HepG2 (cell line): ENCODE results near the gene CEP164. TPM values are rescaled to one million over a fixed set of nuclear protein-coding genes. Genes with fewer than 3 reads are reported as not detected.

ENCODE experiments used
- ASH2L ChIP-seq: fragments of 300-600, 200-600 bp; sonication (generic); IDR thresholded peaks from 2 replicates; pipeline ENCODE4 v1.7.0; 2017; ENCODE audit warnings: low read depth, mild to moderate bottlenecking, moderate library complexity, mixed read lengths, low read length; ENCODE audit not compliant: insufficient read length
- ZNF263 ChIP-seq: sonication (generic); formaldehyde crosslinking; IDR thresholded peaks from 2 replicates; pipeline ENCODE4 v1.4.0; 2020; ENCODE audit warnings: missing genetic modification reagents
- ZNF879 ChIP-seq: sonication (generic); formaldehyde crosslinking; IDR thresholded peaks from 2 replicates; pipeline ENCODE4 v1.8.1; 2023; ENCODE audit warnings: missing genetic modification reagents
- polyA plus RNA-seq, 8 experiments: library from polyadenylated mRNA; depleted of rRNA in 3 of 8; stranded (reverse) in 7 of 8; unstranded in 1 of 8; fragments of >200 nt; fragmentation: Illumina TruSeq in 4 of 8; extraction: Trizol in 4 of 8; gene quantifications; 2 replicates each; pipeline versions ENCODE4 v1.2.1 to v1.2.3, GENCODE V29; 2011 to 2016; ENCODE audit warnings: low read depth in 4 of 8, missing spikeins in 1 of 8, mixed read lengths in 1 of 8; ENCODE audit not compliant: insufficient read depth in 1 of 8
- total RNA-seq, 5 experiments: library from RNA; depleted of rRNA; stranded (reverse); fragments of >200 nt; fragmentation: Illumina TruSeq; extraction: Trizol; gene quantifications; 2 replicates each; pipeline ENCODE4 v1.2.3, GENCODE V29; 2016; ENCODE audit warnings: low read depth in 1 of 5
- TF ChIP-seq, protein P1 (sequence below): sonication (generic); formaldehyde crosslinking; IDR thresholded peaks from 2 replicates; pipeline ENCODE4 v1.4.0; 2020; ENCODE audit warnings: mild to moderate bottlenecking, missing genetic modification reagents
- TF ChIP-seq, protein P2 (sequence below): sonication (generic); formaldehyde crosslinking; IDR thresholded peaks from 2 replicates; pipeline ENCODE4 v1.4.0; 2020; ENCODE audit warnings: missing genetic modification reagents
- TF ChIP-seq, protein P3 (sequence below): sonication (generic); formaldehyde crosslinking; IDR thresholded peaks from 2 replicates; pipeline ENCODE4 v1.4.0; 2020; ENCODE audit warnings: missing genetic modification reagents, borderline replicate concordance
- TF ChIP-seq, protein P4 (sequence below): sonication (generic); formaldehyde crosslinking; IDR thresholded peaks from 2 replicates; pipeline ENCODE4 v1.8.1; 2023; ENCODE audit warnings: mild to moderate bottlenecking, missing genetic modification reagents

Gene CEP164
- total and polyA plus RNA-seq, 2 of the 13 experiments (the other 11 are each of a cell fraction or from before 2014, with no cell fraction given), result 11.4 to 15.2 TPM

DNA sequence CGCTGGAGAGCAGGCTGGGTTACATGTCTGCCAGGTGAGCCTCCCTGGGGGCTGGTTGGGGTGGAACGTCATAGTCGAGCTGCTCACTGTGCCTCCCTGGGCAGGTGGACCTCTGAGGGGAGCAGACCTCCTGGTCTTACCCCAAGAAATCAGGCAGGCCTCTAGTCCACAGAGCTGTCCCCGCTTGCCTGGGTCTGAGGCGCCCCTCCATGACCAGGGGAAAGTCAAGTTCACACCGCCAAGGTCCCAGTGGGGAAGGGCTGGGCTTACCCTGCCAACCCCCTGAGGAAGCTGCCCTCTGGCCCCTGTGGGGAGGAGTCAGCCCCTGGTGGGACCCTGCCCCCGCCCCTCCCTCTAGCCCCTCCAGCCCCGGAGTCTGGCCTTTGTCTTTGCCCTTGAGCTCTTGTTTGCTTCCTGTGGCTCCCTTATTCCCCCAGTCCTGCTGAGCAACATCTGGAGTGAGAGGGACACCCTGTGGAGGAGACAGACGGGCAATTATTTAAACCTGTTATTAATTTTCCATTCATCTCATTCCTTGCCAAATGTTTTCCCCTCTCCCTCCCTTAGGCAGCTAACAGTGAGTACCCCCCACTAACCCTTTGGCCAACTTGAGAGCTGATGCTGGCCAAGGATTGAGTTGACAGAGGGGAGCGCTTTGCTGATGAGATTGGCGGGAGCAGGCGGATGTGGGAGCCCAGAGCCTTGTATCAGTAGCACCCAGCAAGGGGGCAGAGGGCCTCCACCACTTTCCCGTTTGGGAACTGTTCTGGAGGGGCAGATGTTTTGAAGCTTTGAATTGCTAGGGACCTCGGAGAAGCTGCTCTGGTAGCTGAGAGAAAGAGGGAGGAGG lies 83.4 kb downstream of the CEP164 start (continued):
- TF ChIP-seq, protein P1, sequence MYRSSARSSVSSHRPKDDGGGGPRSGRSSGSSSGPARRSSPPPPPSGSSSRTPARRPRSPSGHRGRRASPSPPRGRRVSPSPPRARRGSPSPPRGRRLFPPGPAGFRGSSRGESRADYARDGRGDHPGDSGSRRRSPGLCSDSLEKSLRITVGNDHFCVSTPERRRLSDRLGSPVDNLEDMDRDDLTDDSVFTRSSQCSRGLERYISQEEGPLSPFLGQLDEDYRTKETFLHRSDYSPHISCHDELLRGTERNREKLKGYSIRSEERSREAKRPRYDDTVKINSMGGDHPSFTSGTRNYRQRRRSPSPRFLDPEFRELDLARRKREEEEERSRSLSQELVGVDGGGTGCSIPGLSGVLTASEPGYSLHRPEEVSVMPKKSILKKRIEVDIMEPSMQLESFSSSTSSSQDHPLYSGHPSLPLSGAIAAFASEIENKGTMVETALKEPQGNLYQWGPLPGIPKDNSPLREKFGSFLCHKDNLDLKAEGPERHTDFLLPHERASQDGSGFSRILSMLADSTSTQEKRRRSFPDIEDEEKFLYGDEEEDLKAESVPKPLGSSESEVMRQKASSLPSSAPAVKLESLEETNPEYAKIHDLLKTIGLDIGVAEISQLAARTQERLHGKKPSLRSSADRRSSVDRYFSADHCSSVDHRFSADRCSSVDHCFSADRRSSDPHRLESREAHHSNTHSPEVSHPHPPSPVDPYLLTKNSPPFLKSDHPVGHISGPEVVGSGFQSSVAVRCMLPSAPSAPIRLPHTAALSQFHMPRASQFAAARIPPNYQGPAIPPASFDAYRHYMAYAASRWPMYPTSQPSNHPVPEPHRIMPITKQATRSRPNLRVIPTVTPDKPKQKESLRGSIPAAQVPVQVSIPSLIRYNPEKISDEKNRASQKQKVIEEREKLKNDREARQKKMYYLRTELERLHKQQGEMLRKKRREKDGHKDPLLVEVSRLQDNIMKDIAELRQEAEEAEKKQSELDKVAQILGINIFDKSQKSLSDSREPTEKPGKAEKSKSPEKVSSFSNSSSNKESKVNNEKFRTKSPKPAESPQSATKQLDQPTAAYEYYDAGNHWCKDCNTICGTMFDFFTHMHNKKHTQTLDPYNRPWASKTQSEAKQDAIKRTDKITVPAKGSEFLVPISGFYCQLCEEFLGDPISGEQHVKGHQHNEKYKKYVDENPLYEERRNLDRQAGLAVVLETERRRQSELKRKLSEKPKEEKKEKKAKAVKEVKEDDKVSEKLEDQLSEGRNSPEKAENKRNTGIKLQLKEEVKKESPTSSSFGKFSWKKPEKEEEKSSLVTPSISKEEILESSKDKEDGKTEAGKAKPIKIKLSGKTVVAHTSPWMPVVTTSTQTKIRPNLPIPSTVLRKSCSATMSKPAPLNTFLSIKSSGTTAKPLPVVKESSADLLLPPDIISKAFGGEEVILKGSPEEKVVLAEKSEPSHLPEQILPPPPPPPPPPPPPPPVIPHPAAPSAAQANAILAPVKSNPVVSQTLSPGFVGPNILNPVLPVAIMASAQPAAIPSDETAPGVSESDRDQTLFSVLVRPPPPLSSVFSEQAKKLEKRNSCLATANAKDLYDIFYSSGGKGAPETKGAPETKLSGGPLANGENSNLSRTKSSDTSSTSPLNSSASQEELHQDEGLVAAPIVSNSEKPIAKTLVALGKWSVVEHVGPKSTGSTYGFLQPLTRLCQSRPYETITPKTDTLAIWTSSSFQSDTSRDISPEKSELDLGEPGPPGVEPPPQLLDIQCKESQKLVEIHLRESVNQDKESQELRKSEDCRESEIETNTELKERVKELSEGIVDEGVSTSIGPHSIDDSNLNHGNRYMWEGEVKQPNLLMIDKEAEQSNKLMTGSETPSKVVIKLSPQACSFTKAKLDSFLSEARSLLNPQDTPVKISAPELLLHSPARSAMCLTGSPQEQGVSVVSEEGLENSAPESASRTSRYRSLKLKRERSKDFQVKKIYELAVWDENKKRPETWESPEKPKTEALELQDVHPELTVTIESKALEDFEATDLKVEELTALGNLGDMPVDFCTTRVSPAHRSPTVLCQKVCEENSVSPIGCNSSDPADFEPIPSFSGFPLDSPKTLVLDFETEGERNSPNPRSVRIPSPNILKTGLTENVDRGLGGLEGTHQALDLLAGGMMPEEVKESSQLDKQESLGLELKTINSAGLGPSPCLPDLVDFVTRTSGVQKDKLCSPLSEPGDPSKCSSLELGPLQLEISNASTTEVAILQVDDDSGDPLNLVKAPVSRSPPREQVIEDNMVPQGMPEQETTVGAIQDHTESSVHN (CRISPR knock-in tag), result no peak
- 0 out of 2 replicates have a peak, but pooled peaks have one; percentile 36 for TF ChIP-seq ZNF263 (CRISPR knock-in tag)
- no peak for TF ChIP-seq ZNF879
- TF ChIP-seq, protein P2, sequence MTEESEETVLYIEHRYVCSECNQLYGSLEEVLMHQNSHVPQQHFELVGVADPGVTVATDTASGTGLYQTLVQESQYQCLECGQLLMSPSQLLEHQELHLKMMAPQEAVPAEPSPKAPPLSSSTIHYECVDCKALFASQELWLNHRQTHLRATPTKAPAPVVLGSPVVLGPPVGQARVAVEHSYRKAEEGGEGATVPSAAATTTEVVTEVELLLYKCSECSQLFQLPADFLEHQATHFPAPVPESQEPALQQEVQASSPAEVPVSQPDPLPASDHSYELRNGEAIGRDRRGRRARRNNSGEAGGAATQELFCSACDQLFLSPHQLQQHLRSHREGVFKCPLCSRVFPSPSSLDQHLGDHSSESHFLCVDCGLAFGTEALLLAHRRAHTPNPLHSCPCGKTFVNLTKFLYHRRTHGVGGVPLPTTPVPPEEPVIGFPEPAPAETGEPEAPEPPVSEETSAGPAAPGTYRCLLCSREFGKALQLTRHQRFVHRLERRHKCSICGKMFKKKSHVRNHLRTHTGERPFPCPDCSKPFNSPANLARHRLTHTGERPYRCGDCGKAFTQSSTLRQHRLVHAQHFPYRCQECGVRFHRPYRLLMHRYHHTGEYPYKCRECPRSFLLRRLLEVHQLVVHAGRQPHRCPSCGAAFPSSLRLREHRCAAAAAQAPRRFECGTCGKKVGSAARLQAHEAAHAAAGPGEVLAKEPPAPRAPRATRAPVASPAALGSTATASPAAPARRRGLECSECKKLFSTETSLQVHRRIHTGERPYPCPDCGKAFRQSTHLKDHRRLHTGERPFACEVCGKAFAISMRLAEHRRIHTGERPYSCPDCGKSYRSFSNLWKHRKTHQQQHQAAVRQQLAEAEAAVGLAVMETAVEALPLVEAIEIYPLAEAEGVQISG (CRISPR knock-in tag), result peak; percentile 56
- TF ChIP-seq, protein P3, sequence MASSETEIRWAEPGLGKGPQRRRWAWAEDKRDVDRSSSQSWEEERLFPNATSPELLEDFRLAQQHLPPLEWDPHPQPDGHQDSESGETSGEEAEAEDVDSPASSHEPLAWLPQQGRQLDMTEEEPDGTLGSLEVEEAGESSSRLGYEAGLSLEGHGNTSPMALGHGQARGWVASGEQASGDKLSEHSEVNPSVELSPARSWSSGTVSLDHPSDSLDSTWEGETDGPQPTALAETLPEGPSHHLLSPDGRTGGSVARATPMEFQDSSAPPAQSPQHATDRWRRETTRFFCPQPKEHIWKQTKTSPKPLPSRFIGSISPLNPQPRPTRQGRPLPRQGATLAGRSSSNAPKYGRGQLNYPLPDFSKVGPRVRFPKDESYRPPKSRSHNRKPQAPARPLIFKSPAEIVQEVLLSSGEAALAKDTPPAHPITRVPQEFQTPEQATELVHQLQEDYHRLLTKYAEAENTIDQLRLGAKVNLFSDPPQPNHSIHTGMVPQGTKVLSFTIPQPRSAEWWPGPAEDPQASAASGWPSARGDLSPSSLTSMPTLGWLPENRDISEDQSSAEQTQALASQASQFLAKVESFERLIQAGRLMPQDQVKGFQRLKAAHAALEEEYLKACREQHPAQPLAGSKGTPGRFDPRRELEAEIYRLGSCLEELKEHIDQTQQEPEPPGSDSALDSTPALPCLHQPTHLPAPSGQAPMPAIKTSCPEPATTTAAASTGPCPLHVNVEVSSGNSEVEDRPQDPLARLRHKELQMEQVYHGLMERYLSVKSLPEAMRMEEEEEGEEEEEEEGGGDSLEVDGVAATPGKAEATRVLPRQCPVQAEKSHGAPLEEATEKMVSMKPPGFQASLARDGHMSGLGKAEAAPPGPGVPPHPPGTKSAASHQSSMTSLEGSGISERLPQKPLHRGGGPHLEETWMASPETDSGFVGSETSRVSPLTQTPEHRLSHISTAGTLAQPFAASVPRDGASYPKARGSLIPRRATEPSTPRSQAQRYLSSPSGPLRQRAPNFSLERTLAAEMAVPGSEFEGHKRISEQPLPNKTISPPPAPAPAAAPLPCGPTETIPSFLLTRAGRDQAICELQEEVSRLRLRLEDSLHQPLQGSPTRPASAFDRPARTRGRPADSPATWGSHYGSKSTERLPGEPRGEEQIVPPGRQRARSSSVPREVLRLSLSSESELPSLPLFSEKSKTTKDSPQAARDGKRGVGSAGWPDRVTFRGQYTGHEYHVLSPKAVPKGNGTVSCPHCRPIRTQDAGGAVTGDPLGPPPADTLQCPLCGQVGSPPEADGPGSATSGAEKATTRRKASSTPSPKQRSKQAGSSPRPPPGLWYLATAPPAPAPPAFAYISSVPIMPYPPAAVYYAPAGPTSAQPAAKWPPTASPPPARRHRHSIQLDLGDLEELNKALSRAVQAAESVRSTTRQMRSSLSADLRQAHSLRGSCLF, result no peak
- TF ChIP-seq, protein P4, sequence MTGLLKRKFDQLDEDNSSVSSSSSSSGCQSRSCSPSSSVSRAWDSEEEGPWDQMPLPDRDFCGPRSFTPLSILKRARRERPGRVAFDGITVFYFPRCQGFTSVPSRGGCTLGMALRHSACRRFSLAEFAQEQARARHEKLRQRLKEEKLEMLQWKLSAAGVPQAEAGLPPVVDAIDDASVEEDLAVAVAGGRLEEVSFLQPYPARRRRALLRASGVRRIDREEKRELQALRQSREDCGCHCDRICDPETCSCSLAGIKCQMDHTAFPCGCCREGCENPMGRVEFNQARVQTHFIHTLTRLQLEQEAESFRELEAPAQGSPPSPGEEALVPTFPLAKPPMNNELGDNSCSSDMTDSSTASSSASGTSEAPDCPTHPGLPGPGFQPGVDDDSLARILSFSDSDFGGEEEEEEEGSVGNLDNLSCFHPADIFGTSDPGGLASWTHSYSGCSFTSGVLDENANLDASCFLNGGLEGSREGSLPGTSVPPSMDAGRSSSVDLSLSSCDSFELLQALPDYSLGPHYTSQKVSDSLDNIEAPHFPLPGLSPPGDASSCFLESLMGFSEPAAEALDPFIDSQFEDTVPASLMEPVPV (CRISPR knock-in tag), result no peak
- TF ChIP-seq ASH2L, result no peak
